DOHH2 (cell line): ENCODE data around the gene DDX54.

ENCODE experiments used
- H3F3A ChIP-seq: fragments of 200-600 bp; sonication (generic), shearing (Covaris generic); 2 replicates; pipeline ENCODE4 v1.6.0; 2016; ENCODE audit warnings: antibody characterized with exemption, mild to moderate bottlenecking; ENCODE audit not compliant: control insufficient read depth, insufficient read depth
- H3K27ac ChIP-seq: fragments of 200-600 bp; sonication (generic); 2 replicates; pipeline ENCODE4 v1.5.1; 2014; ENCODE audit warnings: low read depth, mild to moderate bottlenecking, low read length, moderate library complexity
- H3K27me3 ChIP-seq: fragments of 200-600 bp; sonication (generic); 2 replicates; pipeline ENCODE4 v1.6.1; 2014; ENCODE audit warnings: mild to moderate bottlenecking, low read length, mixed read lengths; ENCODE audit not compliant: control insufficient read depth
- H3K36me3 ChIP-seq: fragments of 200-600 bp; sonication (generic); 2 replicates; pipeline ENCODE4 v1.6.1; 2014; ENCODE audit warnings: mild to moderate bottlenecking, low read length, moderate library complexity, mixed read lengths; ENCODE audit not compliant: control insufficient read depth
- H3K4me1 ChIP-seq: fragments of 200-600 bp; sonication (generic); 2 replicates; pipeline ENCODE4 v1.6.1; 2014; ENCODE audit warnings: mild to moderate bottlenecking, low read length, mixed read lengths; ENCODE audit not compliant: control insufficient read depth
- H3K4me2 ChIP-seq: fragments of 200-600 bp; sonication (generic); 2 replicates; pipeline ENCODE4 v1.6.0; 2014; ENCODE audit warnings: mild to moderate bottlenecking, low read length, moderate library complexity
- H3K4me3 ChIP-seq: fragments of 200-600 bp; sonication (generic); 2 replicates; pipeline ENCODE4 v1.5.1; 2014; ENCODE audit warnings: mild to moderate bottlenecking, low read length, mixed read lengths
- H3K79me2 ChIP-seq: fragments of 200-600 bp; sonication (generic); 2 replicates; pipeline ENCODE4 v1.6.1; 2014; ENCODE audit warnings: mild to moderate bottlenecking, low read length, mixed read lengths; ENCODE audit not compliant: control insufficient read depth
- H3K9me2 ChIP-seq: fragments of 200-600 bp; sonication (generic); replicated peaks from 2 replicates; pipeline ENCODE4 v1.6.1; 2014; ENCODE audit warnings: mild to moderate bottlenecking, low read length, mixed read lengths; ENCODE audit not compliant: control insufficient read depth
- H3K9me3 ChIP-seq: fragments of 200-600 bp; sonication (generic); 2 replicates; pipeline ENCODE4 v1.6.1; 2014; ENCODE audit warnings: antibody characterized with exemption, low read length, mixed read lengths; ENCODE audit not compliant: control insufficient read depth, insufficient read depth
- H4K20me1 ChIP-seq: fragments of 200-600 bp; sonication (generic); 2 replicates; pipeline ENCODE4 v1.6.0; 2014; ENCODE audit warnings: low read depth, mild to moderate bottlenecking, antibody characterized with exemption, low read length, moderate library complexity; ENCODE audit not compliant: control insufficient read depth, insufficient read depth
- EZH2phosphoT487 ChIP-seq: fragments of 200-600 bp; sonication (generic); IDR thresholded peaks from 2 replicates; pipeline ENCODE4 v1.6.1; 2017; ENCODE audit warnings: borderline replicate concordance, mild to moderate bottlenecking, antibody characterized with exemption, low read length, moderate library complexity, mixed read lengths
- TF ChIP-seq, protein P1 (sequence below): fragments of 200-600 bp; sonication (generic); IDR thresholded peaks from one replicate; pipeline ENCODE4 v1.5.1; 2014; ENCODE audit warnings: antibody characterized with exemption, mild to moderate bottlenecking, low read depth, low read length; ENCODE audit not compliant: poor library complexity, severe bottlenecking

The DDX54 gene

DNA sequence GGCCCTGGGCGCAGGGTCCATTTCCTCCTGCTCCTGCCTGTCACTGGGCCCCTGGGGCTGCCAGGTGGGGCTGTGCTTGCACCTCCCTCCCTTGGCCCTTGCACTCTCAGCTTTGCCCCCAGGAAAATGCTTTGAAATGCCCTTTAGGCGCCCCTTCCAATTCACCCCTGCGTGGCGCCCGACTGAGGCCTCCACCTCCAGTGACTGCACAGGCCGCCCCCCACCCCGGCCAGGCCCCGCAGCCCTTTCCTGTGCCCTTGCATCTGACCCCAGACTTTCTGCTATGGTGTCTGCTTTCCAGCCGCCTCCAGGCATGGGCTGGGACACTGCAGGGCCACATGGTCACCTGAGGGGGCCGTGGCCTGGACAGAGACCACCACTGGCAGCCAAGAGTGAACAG, 17.4 kb downstream of the DDX54 start:
- Histone ChIP-seq H3K4me1 (peaks cover 29% of the 10 kb centered on the region), H3K27me3 (no peaks in the 10 kb centered on the region), H3K4me2 (no peak overlapping the region), H3K79me2 (peaks cover 13% of the 10 kb centered on the region), H3K36me3 (peaks cover 88% of the 10 kb centered on the region), H3K9me2 (no peaks in the 10 kb centered on the region), H4K20me1 (no peaks in the 10 kb centered on the region), H3F3A (peaks cover 4% of the 10 kb centered on the region; the same call in 1 of the 2 replicates), H3K9me3 (no peaks in the 10 kb centered on the region), H3K4me3 (no peak overlapping the region), H3K27ac (no peak overlapping the region)
- TF ChIP-seq, protein P1, sequence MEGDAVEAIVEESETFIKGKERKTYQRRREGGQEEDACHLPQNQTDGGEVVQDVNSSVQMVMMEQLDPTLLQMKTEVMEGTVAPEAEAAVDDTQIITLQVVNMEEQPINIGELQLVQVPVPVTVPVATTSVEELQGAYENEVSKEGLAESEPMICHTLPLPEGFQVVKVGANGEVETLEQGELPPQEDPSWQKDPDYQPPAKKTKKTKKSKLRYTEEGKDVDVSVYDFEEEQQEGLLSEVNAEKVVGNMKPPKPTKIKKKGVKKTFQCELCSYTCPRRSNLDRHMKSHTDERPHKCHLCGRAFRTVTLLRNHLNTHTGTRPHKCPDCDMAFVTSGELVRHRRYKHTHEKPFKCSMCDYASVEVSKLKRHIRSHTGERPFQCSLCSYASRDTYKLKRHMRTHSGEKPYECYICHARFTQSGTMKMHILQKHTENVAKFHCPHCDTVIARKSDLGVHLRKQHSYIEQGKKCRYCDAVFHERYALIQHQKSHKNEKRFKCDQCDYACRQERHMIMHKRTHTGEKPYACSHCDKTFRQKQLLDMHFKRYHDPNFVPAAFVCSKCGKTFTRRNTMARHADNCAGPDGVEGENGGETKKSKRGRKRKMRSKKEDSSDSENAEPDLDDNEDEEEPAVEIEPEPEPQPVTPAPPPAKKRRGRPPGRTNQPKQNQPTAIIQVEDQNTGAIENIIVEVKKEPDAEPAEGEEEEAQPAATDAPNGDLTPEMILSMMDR, result no peak
- TF ChIP-seq EZH2phosphoT487, result no peak

DNA sequence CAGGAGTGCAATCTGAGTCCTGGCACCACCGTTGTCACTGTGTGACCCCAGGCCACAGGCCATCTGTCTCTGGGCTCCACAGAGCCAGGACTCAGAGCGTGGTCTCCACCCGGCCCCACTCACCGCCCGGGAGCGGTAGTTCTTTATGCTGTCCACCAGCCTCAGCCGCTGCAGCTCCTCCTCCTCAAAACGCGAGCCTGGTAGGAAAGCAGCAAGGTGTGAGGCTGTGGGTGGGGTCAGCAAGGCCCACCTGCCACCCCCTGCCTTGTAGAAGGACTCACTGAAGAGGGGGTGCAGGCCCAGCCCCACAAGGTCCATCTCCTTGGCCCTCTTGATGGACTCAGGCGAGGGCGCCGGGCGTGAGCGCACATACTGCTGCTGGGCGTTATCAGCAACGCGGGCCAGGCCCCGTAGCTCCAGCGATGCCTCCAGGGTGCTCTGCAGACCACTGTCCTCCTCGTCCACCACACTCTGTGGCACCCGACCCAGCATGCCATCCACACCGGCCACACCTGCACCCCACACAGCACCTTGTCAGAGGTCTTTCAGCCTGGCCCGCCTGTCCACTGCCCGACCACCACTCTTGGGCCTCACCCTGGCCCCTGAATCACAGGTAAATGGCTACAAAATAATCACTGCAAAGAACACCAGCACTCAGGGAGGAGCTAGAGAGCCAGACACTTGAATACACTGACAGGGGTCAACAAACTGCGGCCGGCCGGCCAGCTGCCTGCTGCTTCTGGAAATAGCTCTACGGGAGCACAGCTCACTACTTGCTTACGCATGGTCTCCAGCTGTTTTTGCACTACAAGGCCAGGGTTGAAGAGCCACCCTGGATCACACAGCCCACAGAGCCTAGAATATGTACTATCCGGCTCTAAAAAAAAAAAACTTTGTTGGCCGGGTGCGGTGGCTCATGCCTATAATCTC, 19.5 kb downstream of the DDX54 start:
- Histone ChIP-seq H4K20me1 (peaks cover 3% of the 10 kb centered on the region; the same call in 1 of the 2 replicates), H3K27ac (no peak overlapping the region), H3K9me2 (no peaks in the 10 kb centered on the region), H3K4me3 (no peak overlapping the region), H3K27me3 (no peaks in the 10 kb centered on the region), H3K4me1 (peaks cover 27% of the 10 kb centered on the region), H3F3A (peaks cover 8% of the 10 kb centered on the region), H3K4me2 (no peak overlapping the region), H3K9me3 (no peaks in the 10 kb centered on the region), H3K36me3 (peaks cover 83% of the 10 kb centered on the region), H3K79me2 (peaks cover under 1% of the 10 kb centered on the region; the same call in 1 of the 2 replicates)
- TF ChIP-seq EZH2phosphoT487, result no peak
- TF ChIP-seq, protein P1, result no peak

DNA sequence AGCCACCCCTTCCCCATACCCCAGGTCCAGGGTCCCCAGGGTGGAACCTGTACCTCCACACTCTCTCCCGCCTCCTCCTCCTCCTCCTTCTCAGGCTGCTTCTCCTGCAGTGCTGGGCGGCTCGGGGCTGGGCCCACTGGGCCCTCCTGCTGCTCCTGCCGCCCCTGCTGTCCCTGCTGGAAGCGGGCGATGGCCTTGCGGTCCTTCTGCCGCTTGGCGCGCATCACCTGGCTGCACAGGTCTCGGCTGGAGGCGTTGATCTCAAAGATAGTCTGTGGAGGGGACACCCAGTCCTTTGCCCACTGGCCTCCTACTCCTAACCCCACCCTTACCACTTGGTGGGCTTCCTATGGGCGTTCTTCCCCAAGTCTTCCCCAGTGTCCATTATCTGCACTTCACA, 21.3 kb downstream of the DDX54 start:
- Histone ChIP-seq H3K9me2 (no peaks in the 10 kb centered on the region), H3K36me3 (peaks cover 84% of the 10 kb centered on the region), H4K20me1 (peaks cover 9% of the 10 kb centered on the region), H3K27me3 (no peaks in the 10 kb centered on the region), H3K79me2 (peaks cover 8% of the 10 kb centered on the region), H3K4me1 (peaks cover 29% of the 10 kb centered on the region), H3K9me3 (no peaks in the 10 kb centered on the region), H3K27ac (no peak overlapping the region), H3K4me2 (no peak overlapping the region), H3F3A (peaks cover 6% of the 10 kb centered on the region), H3K4me3 (no peak overlapping the region)
- TF ChIP-seq EZH2phosphoT487, result no peak
- TF ChIP-seq, protein P1, result no peak
